ENCODE measurements around the gene A2M.

GRCh38 chr12:9104767-9105423 is 10.8 kb downstream of the A2M start:
- TF ChIP-seq CTCF (IDR thresholded peaks at IDR 0.05) (no peak), POLR2A (IDR thresholded peaks at IDR 0.05) (no peak), POLR2AphosphoS5 (IDR thresholded peaks at IDR 0.05) (no peak)
